ENCODE results near the gene SERGEF.

The SERGEF gene

DNA sequence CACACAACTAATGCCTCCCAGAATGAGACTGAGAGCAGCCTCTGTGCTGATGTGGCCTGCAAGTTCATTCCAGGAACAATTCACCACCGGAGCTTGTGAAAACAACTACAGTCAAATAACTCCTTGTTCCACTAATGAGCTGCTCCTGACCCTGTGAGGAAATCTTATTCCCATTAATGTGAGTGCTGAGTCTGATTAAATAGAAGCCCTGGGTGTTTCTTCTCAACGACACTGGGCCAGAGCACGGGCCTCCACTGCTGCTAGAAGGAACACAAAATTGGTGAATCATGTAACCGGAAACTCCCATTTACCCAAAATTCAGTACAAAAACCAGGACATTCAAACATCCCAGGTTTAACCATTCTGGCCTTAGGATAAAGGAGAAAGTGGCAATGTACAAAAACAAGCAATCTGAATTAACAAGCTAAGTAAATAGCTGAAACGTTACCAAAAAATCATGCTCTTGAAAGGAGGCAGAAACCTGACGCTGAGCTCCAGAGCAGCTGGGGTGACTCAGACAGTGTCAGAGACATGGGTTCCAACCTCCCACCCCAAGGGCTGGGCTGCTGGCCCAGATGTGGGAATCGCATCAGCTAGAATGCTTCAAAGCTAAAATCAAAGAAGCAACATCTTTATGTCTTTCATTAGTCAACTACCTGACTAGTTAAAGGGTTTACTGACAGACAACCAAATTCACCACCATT is 26.7 kb downstream of the SERGEF start:
- H3K27me3 ChIP-seq (replicated peaks; ENCODE audit: control insufficient read depth, insufficient read depth, low read length), result no peaks in the 10 kb centered on the region
- no peak for DNase-seq (ENCODE audit: extremely low read depth, insufficient read length)
- H3K36me3 ChIP-seq (ENCODE audit: control insufficient read depth, insufficient read depth, low read length), result peaks cover 7% of the 10 kb centered on the region
- TF ChIP-seq, protein P1, sequence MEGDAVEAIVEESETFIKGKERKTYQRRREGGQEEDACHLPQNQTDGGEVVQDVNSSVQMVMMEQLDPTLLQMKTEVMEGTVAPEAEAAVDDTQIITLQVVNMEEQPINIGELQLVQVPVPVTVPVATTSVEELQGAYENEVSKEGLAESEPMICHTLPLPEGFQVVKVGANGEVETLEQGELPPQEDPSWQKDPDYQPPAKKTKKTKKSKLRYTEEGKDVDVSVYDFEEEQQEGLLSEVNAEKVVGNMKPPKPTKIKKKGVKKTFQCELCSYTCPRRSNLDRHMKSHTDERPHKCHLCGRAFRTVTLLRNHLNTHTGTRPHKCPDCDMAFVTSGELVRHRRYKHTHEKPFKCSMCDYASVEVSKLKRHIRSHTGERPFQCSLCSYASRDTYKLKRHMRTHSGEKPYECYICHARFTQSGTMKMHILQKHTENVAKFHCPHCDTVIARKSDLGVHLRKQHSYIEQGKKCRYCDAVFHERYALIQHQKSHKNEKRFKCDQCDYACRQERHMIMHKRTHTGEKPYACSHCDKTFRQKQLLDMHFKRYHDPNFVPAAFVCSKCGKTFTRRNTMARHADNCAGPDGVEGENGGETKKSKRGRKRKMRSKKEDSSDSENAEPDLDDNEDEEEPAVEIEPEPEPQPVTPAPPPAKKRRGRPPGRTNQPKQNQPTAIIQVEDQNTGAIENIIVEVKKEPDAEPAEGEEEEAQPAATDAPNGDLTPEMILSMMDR (IDR thresholded peaks at IDR 0.05; ENCODE audit: insufficient read depth, low read length, poor library complexity, severe bottlenecking), result no peak
- no peak overlapping the region for H3K4me3 ChIP-seq (replicated peaks; ENCODE audit: low read depth, low read length)

DNA sequence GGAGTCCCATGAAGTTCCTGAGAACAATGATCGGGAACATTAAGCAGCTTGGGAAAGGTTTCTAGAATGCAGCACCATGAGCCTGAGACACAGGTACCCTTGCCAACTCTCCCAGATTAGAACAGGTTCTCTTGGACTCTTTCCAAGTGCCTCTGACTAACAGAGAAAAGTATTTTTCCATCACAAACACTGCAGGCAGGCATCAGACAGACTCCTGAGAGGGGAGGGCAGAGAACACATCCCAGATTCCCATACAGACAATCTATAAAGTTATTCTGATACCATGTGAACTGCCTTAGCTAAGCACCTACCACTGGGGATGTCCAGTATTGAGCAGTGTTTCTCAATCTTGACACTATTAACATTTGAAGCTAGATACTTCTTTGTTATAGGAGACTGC is 27.3 kb downstream of the SERGEF start:
- DNase-seq (ENCODE audit: extremely low read depth, insufficient read length), result no peak
- peaks cover 7% of the 10 kb centered on the region for H3K36me3 ChIP-seq (ENCODE audit: control insufficient read depth, insufficient read depth, low read length)
- H3K4me3 ChIP-seq (replicated peaks; ENCODE audit: low read depth, low read length), result no peak overlapping the region
- no peaks in the 10 kb centered on the region for H3K27me3 ChIP-seq (replicated peaks; ENCODE audit: control insufficient read depth, insufficient read depth, low read length)
- TF ChIP-seq, protein P1 (IDR thresholded peaks at IDR 0.05; ENCODE audit: insufficient read depth, low read length, poor library complexity, severe bottlenecking), result no peak

DNA sequence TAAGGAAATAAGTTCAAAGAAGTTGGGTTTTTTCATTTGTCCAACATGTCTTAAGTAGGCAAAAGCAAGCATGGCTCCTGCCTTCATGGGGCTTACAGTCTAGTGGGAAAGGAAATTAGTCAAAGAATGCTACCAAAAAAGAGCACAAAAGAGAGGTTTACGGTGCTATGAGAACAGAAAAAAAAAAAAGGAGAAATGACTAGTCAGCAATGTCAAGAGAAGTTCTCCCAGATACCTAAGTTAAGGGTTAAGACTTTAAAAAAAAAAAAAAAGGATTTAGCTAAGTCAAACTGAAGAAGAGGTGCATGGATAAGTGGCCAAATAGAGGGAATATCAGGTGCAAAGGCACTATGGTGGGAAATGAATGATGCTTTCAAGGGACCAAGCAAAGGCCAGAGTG is 29.3 kb downstream of the SERGEF start:
- Histone ChIP-seq H3K36me3 (ENCODE audit: control insufficient read depth, insufficient read depth, low read length) (peaks cover 7% of the 10 kb centered on the region), H3K27me3 (replicated peaks; ENCODE audit: control insufficient read depth, insufficient read depth, low read length) (no peaks in the 10 kb centered on the region), H3K4me3 (replicated peaks; ENCODE audit: low read depth, low read length) (no peak overlapping the region)
- TF ChIP-seq, protein P1 (IDR thresholded peaks at IDR 0.05; ENCODE audit: insufficient read depth, low read length, poor library complexity, severe bottlenecking), result no peak
- DNase-seq (ENCODE audit: extremely low read depth, insufficient read length), result no peak

DNA sequence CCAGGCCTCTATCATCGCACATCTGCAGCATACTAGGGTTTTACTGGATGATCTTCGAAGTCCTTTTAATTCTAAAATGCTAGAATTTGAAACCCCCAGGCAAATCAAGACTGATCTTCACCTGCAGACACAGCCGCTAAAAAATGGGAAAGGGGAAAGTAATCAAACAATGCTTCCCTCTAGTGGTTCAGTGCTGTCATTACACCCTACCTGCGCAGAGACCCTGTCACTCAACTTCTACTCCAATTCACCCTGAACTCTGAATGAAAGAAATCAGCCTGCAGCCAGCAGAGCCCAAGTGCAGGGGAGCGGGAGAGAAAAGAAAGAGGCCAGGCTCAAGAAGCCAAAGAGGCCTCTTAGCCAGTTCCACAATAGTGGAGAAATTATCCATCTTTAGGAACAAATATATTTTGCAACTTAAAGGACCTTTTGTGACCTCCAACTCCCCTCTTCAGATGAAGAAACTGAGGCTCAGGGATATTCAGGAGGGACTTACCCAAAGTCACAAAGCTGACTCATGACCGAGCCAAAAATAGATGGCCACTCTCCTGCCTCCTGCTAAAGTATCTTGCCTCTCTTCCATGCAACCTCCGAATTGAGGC is 33.0 kb downstream of the SERGEF start:
- DNase-seq (ENCODE audit: extremely low read depth, insufficient read length), result no peak
- Histone ChIP-seq H3K36me3 (ENCODE audit: control insufficient read depth, insufficient read depth, low read length) (peaks cover 3% of the 10 kb centered on the region; the same call in 1 of the 2 replicates), H3K27me3 (replicated peaks; ENCODE audit: control insufficient read depth, insufficient read depth, low read length) (no peaks in the 10 kb centered on the region), H3K4me3 (replicated peaks; ENCODE audit: low read depth, low read length) (no peak overlapping the region)
- TF ChIP-seq, protein P1 (IDR thresholded peaks at IDR 0.05; ENCODE audit: insufficient read depth, low read length, poor library complexity, severe bottlenecking), result peak; percentile 81

DNA sequence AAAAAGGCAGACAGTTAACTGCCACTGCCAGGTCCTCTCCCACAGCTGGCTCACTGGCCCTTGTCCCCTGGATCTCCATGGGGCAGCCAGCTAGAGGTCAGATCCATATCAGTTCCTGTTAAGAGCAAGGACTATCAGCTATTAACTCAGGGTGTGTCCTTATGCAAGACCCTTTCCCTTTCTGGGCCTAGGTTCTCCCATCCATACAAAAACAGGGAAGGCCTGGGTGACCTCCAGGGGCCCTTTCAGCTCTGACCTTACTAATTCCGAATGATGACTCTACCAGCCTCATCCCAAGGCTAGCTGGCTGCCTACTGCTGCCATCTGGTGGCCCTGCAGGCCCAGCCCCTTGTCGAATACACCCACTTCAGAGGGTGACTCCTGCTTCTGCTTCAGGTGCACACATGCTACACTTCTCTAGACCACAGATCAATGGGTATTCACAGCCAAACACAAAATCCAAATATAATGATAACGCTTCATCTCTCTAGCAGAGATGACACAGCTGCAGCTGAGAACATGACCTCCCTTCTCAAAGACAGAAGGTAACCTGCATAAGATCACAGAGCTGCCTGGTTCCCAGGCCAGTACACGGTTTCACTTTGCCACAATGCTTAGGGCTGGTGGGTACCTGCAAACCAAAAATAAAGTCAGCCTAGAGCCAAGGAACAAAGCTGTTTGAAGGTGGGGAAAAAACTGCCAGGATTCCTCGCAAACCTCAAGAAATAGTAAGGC is 34.1 kb downstream of the SERGEF start:
- TF ChIP-seq, protein P1 (IDR thresholded peaks at IDR 0.05; ENCODE audit: insufficient read depth, low read length, poor library complexity, severe bottlenecking), result peak; percentile 80
- Histone ChIP-seq H3K36me3 (ENCODE audit: control insufficient read depth, insufficient read depth, low read length) (peaks cover 3% of the 10 kb centered on the region; the same call in 1 of the 2 replicates), H3K4me3 (replicated peaks; ENCODE audit: low read depth, low read length) (no peak overlapping the region), H3K27me3 (replicated peaks; ENCODE audit: control insufficient read depth, insufficient read depth, low read length) (no peaks in the 10 kb centered on the region)
- no peak for DNase-seq (ENCODE audit: extremely low read depth, insufficient read length)
